Gastrocnemius medialis (tissue), 4 donors: ENCODE data around the gene TRAK1. TPM values are rescaled to one million over a fixed set of nuclear protein-coding genes. Genes with fewer than 3 reads are reported as not detected.

Experiments used
- ATAC-seq, 2 donors: fragments of 150-250 bp; one replicate each; pipeline ENCODE4 v1.9.1; 2016
- DNase-seq, 2 donors: peaks; one replicate each; pipeline ENCODE4 v3.0.0-alpha.2; 2019
- H3K27ac ChIP-seq, 4 donors: fragments of 200-600 bp; sonication (generic); 1 replicate in 1 of 4; 2 replicates in 3 of 4; pipeline ENCODE4 v1.5.1; 2016 to 2018; ENCODE audit warnings: mild to moderate bottlenecking in 2 of 4, moderate library complexity in 1 of 4
- H3K27me3 ChIP-seq, 3 donors: fragments of 200-600 bp; sonication (generic) in 2 of 3; 1 replicate in 1 of 3; 2 replicates in 2 of 3; pipeline versions ENCODE4 v1.5.1 to v1.6.0; 2016 to 2019; ENCODE audit warnings: mild to moderate bottlenecking in 1 of 3, moderate library complexity in 1 of 3
- H3K36me3 ChIP-seq, 2 donors: fragments of 200-600 bp; sonication (generic) in 1 of 2; one replicate each; pipeline ENCODE4 v1.5.1; 2017 to 2018
- H3K4me1 ChIP-seq, 2 donors: fragments of 200-600 bp; sonication (generic) in 1 of 2; one replicate each; pipeline ENCODE4 v1.5.1; 2016 to 2017; ENCODE audit warnings: mild to moderate bottlenecking in 2 of 2
- H3K4me3 ChIP-seq, 4 donors: fragments of 200-600 bp; sonication (generic) in 3 of 4; 1 replicate in 1 of 4; 2 replicates in 3 of 4; pipeline ENCODE4 v1.5.1; 2016 to 2019; ENCODE audit warnings: mild to moderate bottlenecking in 2 of 4
- H3K9me3 ChIP-seq, 3 donors: fragments of 200-600 bp; sonication (generic) in 2 of 3; 1 replicate in 1 of 3; 2 replicates in 2 of 3; pipeline ENCODE4 v1.5.1; 2016 to 2019
- CTCF ChIP-seq, 5 experiments: fragments of 450-650 bp in 3 of 5; fragments of 200-600 bp in 2 of 5; sonication (generic) in 2 of 5; IDR thresholded peaks in 4 of 5; conservative IDR thresholded peaks in 1 of 5; 1 replicate in 4 of 5; 2 replicates in 1 of 5; pipeline ENCODE4 v1.5.1; 2016 to 2019; ENCODE audit warnings: antibody characterized with exemption in 5 of 5, mild to moderate bottlenecking in 3 of 5, moderate library complexity in 3 of 5
- POLR2A ChIP-seq, 2 donors: fragments of 450-650 bp; IDR thresholded peaks; one replicate each; pipeline ENCODE4 v1.6.1; 2017; ENCODE audit warnings: antibody characterized with exemption in 2 of 2, mild to moderate bottlenecking in 2 of 2, moderate library complexity in 2 of 2
- in situ Hi-C, 4 donors: fragments of 200-750 bp; cut with MboI; loops; one replicate each; pipeline versions ENCODE4 v1.15.0 to v1.8.0; 2017; ENCODE audit warnings: low sequenced_read_pairs in 4 of 4
- intact Hi-C: fragments of 100-400 bp; cut with DNase I; formaldehyde crosslinking; loops from one replicate; pipeline ENCODE4 v1.15.1; 2023; ENCODE audit warnings: low total_unique reads
- total RNA-seq, 4 donors: library from RNA; depleted of rRNA; stranded (reverse); fragments of >200 nt; gene quantifications; one replicate each; pipeline versions ENCODE4 v1.1.0 to v1.2.3, GENCODE V29; 2016

The TRAK1 gene
- total RNA-seq, 4 donors from 2014 or later, result 59.5 to 109 (median 98.6) TPM

GRCh38 chr3:42220436-42221121, 129.4 kb downstream of the TRAK1 start:
- intact Hi-C loops, result loop anchor here (10.0 kb wide), 2 partner anchors 206 to 524 kb away; no protein-coding TSS in a partner anchor
- Histone ChIP-seq H3K4me3 (no peak overlapping the region), H3K36me3 (peaks cover 0 to 19% of the 10 kb centered on the region in 2 donors), H3K9me3 (no peaks in the 10 kb centered on the region), H3K27me3 (no peaks in the 10 kb centered on the region), H3K4me1 (peaks cover 17 to 19% of the 10 kb centered on the region in 2 donors), H3K27ac (peak overlapping the region in 1 of 4 donors; percentile 93)
- no peak for DNase-seq
- TF ChIP-seq POLR2A (IDR thresholded peaks at IDR 0.05), result no peak
- TF ChIP-seq CTCF (IDR thresholded peaks at IDR 0.05 in 4 of 5, conservative IDR thresholded peaks at IDR 0.05 in 1 of 5), result no peak
- no peak for ATAC-seq
- in situ Hi-C loops, result loop anchor here in 2 of 4 donors (10.0 kb wide), 2 partner anchors 224 to 324 kb away; no protein-coding TSS in a partner anchor

GRCh38 chr3:42222942-42223693, 132.0 kb downstream of the TRAK1 start:
- DNase-seq (no peak), ATAC-seq (no peak)
- TF ChIP-seq CTCF (IDR thresholded peaks at IDR 0.05 in 4 of 5, conservative IDR thresholded peaks at IDR 0.05 in 1 of 5) (no peak), POLR2A (IDR thresholded peaks at IDR 0.05) (no peak)
- in situ Hi-C loops, result loop anchor here in 2 of 4 donors (10.0 kb wide), 2 partner anchors 222 to 322 kb away; no protein-coding TSS in a partner anchor
- H3K27ac ChIP-seq, result peak overlapping the region; percentile 82 to 93 (median 86)
- H3K4me1 ChIP-seq, result peaks cover 25 to 29% of the 10 kb centered on the region in 2 donors
- peaks cover 0 to 19% of the 10 kb centered on the region in 2 donors for H3K36me3 ChIP-seq
- H3K27me3 ChIP-seq, result no peaks in the 10 kb centered on the region
- no peaks in the 10 kb centered on the region for H3K9me3 ChIP-seq
- no peak overlapping the region for H3K4me3 ChIP-seq
- intact Hi-C loops, result loop anchor here (10.0 kb wide), 2 partner anchors 208 to 522 kb away; no protein-coding TSS in a partner anchor

- H3K4me3 ChIP-seq, result peak overlapping the region in 3 of 4 donors; percentile 12 to 36 (median 35)
- TF ChIP-seq POLR2A (IDR thresholded peaks at IDR 0.05), result no peak
- no peak for TF ChIP-seq CTCF (IDR thresholded peaks at IDR 0.05 in 4 of 5, conservative IDR thresholded peaks at IDR 0.05 in 1 of 5)
- H3K4me1 ChIP-seq, result peaks cover 25 to 29% of the 10 kb centered on the region in 2 donors
- no peaks in the 10 kb centered on the region for H3K27me3 ChIP-seq
- DNase-seq (no peak), ATAC-seq (no peak)
- intact Hi-C loops (loop anchor here (10.0 kb wide), 2 partner anchors 209 to 521 kb away; no protein-coding TSS in a partner anchor), in situ Hi-C loops (loop anchor here in 2 of 4 donors (10.0 kb wide), 2 partner anchors 221 to 321 kb away; no protein-coding TSS in a partner anchor)
- peak overlapping the region; percentile 82 to 93 (median 86) for H3K27ac ChIP-seq
- no peaks in the 10 kb centered on the region for H3K9me3 ChIP-seq
- peaks cover 0 to 19% of the 10 kb centered on the region in 2 donors for H3K36me3 ChIP-seq
These were observed 133.0 kb downstream of the TRAK1 start for GRCh38 chr3:42224178-42224577.

GRCh38 chr3:42224658-42225421, 133.7 kb downstream of the TRAK1 start:
- DNase-seq (peak in 1 of 2 donors; percentile 65), ATAC-seq (peak; percentile 90 to 94)
- in situ Hi-C loops (loop anchor here (5.0 to 25.0 kb wide), 5 partner anchors 217 to 337 kb away; no protein-coding TSS in a partner anchor), intact Hi-C loops (loop anchor here (10.0 kb wide), 2 partner anchors 210 to 520 kb away; no protein-coding TSS in a partner anchor)
- Histone ChIP-seq H3K27ac (peak overlapping the region; percentile 82 to 93 (median 86)), H3K36me3 (peaks cover 0 to 15% of the 10 kb centered on the region in 2 donors), H3K9me3 (no peaks in the 10 kb centered on the region), H3K4me3 (peak overlapping the region; percentile 12 to 36 (median 28)), H3K27me3 (no peaks in the 10 kb centered on the region), H3K4me1 (peaks cover 27 to 33% of the 10 kb centered on the region in 2 donors)
- TF ChIP-seq CTCF (IDR thresholded peaks at IDR 0.05 in 4 of 5, conservative IDR thresholded peaks at IDR 0.05 in 1 of 5), result no peak
- TF ChIP-seq POLR2A (IDR thresholded peaks at IDR 0.05), result peak in 1 of 2 donors; percentile 50
